ENCODE measurements around the gene DAO. TPM values are rescaled to one million over a fixed set of nuclear protein-coding genes. Genes with fewer than 3 reads are reported as not detected.

Gene DAO
- polyA plus RNA-seq, 1 of the 3 experiments (the other 2 are of a cell fraction), result not detected

- no peaks in the 10 kb centered on the region for H3K27me3 ChIP-seq (ENCODE audit: insufficient read depth)
- TF ChIP-seq, protein P1, sequence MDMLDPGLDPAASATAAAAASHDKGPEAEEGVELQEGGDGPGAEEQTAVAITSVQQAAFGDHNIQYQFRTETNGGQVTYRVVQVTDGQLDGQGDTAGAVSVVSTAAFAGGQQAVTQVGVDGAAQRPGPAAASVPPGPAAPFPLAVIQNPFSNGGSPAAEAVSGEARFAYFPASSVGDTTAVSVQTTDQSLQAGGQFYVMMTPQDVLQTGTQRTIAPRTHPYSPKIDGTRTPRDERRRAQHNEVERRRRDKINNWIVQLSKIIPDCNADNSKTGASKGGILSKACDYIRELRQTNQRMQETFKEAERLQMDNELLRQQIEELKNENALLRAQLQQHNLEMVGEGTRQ (IDR thresholded peaks at IDR 0.05; ENCODE audit: borderline replicate concordance, low read depth, low read length), result no peak
- TF ChIP-seq SMC3 (IDR thresholded peaks at IDR 0.05; ENCODE audit: low read depth, low read length), result no peak
- no peak for TF ChIP-seq FOSL2 (IDR thresholded peaks at IDR 0.05; ENCODE audit: borderline replicate concordance, low read depth)
- TF ChIP-seq RXRA (IDR thresholded peaks at IDR 0.05; ENCODE audit: borderline replicate concordance, low read depth), result no peak
- no peak for TF ChIP-seq TAF1 (IDR thresholded peaks at IDR 0.05; ENCODE audit: borderline replicate concordance, low read depth, low read length)
- TF ChIP-seq REST (IDR thresholded peaks at IDR 0.05; ENCODE audit: low read depth, low read length), result no peak
- no peak for TF ChIP-seq RFX5 (IDR thresholded peaks at IDR 0.05; ENCODE audit: low read length)
- TF ChIP-seq FOXJ3 (CRISPR knock-in tag; IDR thresholded peaks at IDR 0.05), result no peak
- no peak for TF ChIP-seq NRF1 (IDR thresholded peaks at IDR 0.05; ENCODE audit: low read depth, low read length)
- TF ChIP-seq MXI1 (IDR thresholded peaks at IDR 0.05; ENCODE audit: low read depth, low read length), result no peak
- TF ChIP-seq TCF12 (IDR thresholded peaks at IDR 0.05), result no peak
- no peak overlapping the region for H3K9ac ChIP-seq
- no peaks in the 10 kb centered on the region for H3K79me2 ChIP-seq (ENCODE audit: insufficient read depth)
- no peaks in the 10 kb centered on the region for H4K20me1 ChIP-seq (ENCODE audit: insufficient read depth)
- ChIA-PET POLR2A (no interaction called here), CTCF (interaction anchor here (0.9 to 1.4 kb wide), 2 partner anchors 18 to 79 kb away, joined by 3 read pairs; no protein-coding TSS in a partner anchor)
- H3K9me2 ChIP-seq, result no peaks in the 10 kb centered on the region
- H3K4me2 ChIP-seq, result no peak overlapping the region
- no peaks in the 10 kb centered on the region for H3K9me3 ChIP-seq
- 66% methylated on average over 2 of the region's 3 CpGs for WGBS (ENCODE audit: low lambda C conversion rate)
- no peaks in the 10 kb centered on the region for H3K36me3 ChIP-seq (replicated peaks in 1 of 2; ENCODE audit: control insufficient read depth in 1 of 2, insufficient read depth in 2 of 2, low read length in 1 of 2)
- no peaks in the 10 kb centered on the region for H3F3A ChIP-seq (replicated peaks; ENCODE audit: insufficient read depth)
- no peaks in the 10 kb centered on the region; a peak in 1 of 4 replicates for H3K4me1 ChIP-seq (ENCODE audit: control insufficient read depth in 1 of 2, insufficient read depth in 2 of 2, low read depth in 1 of 2, low read length in 1 of 2)
- H3K27ac ChIP-seq (ENCODE audit: low read depth in 2 of 2, low read length in 1 of 2), result no peak overlapping the region
- no peak overlapping the region for H2AFZ ChIP-seq (ENCODE audit: low read depth)
- no peak overlapping the region for H3K4me3 ChIP-seq (ENCODE audit: low read depth in 2 of 2, low read length in 1 of 2)
- DNase-seq, result no peak
These were observed 2.1 kb downstream of the DAO start for GRCh38 chr12:108881953-108882352.
